Activated CD4-positive, alpha-beta T cell treated with anti-CD3 and anti-CD28 coated beads, Interleukin-10, Interleukin-2, amounts not matched to agents 100 ng/mL and 50 ng/mL, durations not matched to agents 16 hours and 8 hours (primary cell): ENCODE measurements around the gene OTOR.

Source experiments
- DNase-seq: peaks from one replicate; pipeline ENCODE4 v3.0.0-alpha.2; 2020

Gene OTOR

GRCh38 chr20:16752082-16752481, 3.9 kb downstream of the OTOR start:
- DNase-seq = no peak

GRCh38 chr20:16752901-16753300, 4.7 kb downstream of the OTOR start:
- no peak for DNase-seq

- no peak for DNase-seq
Measured at GRCh38 chr20:16758454-16759180, 10.5 kb downstream of the OTOR start.

GRCh38 chr20:16759181-16759563, 11.0 kb downstream of the OTOR start:
- no peak for DNase-seq

- no peak for DNase-seq
Measured at GRCh38 chr20:16760431-16761304, 12.5 kb downstream of the OTOR start.

- DNase-seq = peak; percentile 61
Measured at GRCh38 chr20:16761305-16761829, 13.2 kb downstream of the OTOR start.

- DNase-seq = no peak
Measured at GRCh38 chr20:16764560-16764959, 16.4 kb downstream of the OTOR start.

- DNase-seq = no peak
Measured at GRCh38 chr20:16771213-16771612, 23.1 kb downstream of the OTOR start.

- DNase-seq = no peak
Measured at GRCh38 chr20:16775961-16776360, 27.8 kb downstream of the OTOR start.

- no peak for DNase-seq
Measured at GRCh38 chr20:16777126-16777525, 29.0 kb downstream of the OTOR start.

GRCh38 chr20:16778159-16778558, 30.0 kb downstream of the OTOR start:
- no peak for DNase-seq

- no peak for DNase-seq
Measured at GRCh38 chr20:16781496-16781895, 33.3 kb downstream of the OTOR start.

- DNase-seq = no peak
Measured at GRCh38 chr20:16785226-16785625, 37.1 kb downstream of the OTOR start.
